GM21717 (cell line): Measurements from ENCODE around the gene DGCR2.

Experiments used
- ATAC-seq: cut with Tn5 transposase; IDR thresholded peaks from one replicate; pipeline ENCODE4 v1.9.1; 2021; ENCODE audit warnings: mild to moderate bottlenecking, moderate library complexity; ENCODE audit not compliant: unreplicated experiment

Gene DGCR2

GRCh38 chr22:19110064-19110458 lies 12.2 kb downstream of the DGCR2 start:
- ATAC-seq = no peak

- peak; percentile 81 for ATAC-seq
Observed at GRCh38 chr22:19109198-19110063, 12.8 kb downstream of the DGCR2 start.

- ATAC-seq = no peak
Observed at GRCh38 chr22:19108807-19109197, 13.4 kb downstream of the DGCR2 start.

GRCh38 chr22:19107730-19108074 lies 14.5 kb downstream of the DGCR2 start:
- no peak for ATAC-seq

GRCh38 chr22:19106886-19107729 lies 15.1 kb downstream of the DGCR2 start:
- ATAC-seq = no peak

GRCh38 chr22:19105867-19106802 lies 16.1 kb downstream of the DGCR2 start:
- ATAC-seq = no peak

- ATAC-seq = no peak
Observed at GRCh38 chr22:19105456-19105855, 16.8 kb downstream of the DGCR2 start.

- no peak for ATAC-seq
Observed at GRCh38 chr22:19103880-19104821, 18.1 kb downstream of the DGCR2 start.

- no peak for ATAC-seq
Observed at GRCh38 chr22:19098157-19098556, 24.1 kb downstream of the DGCR2 start.

- ATAC-seq = no peak
Observed at GRCh38 chr22:19097518-19097917, 24.7 kb downstream of the DGCR2 start.

GRCh38 chr22:19096555-19096954 lies 25.7 kb downstream of the DGCR2 start:
- ATAC-seq = no peak

GRCh38 chr22:19094393-19094997 lies 27.7 kb downstream of the DGCR2 start:
- no peak for ATAC-seq

GRCh38 chr22:19092725-19093124 lies 29.5 kb downstream of the DGCR2 start:
- ATAC-seq = no peak

- no peak for ATAC-seq
Observed at GRCh38 chr22:19090586-19091127, 31.6 kb downstream of the DGCR2 start.

GRCh38 chr22:19090183-19090582 lies 32.0 kb downstream of the DGCR2 start:
- ATAC-seq = no peak

- ATAC-seq = no peak
Observed at GRCh38 chr22:19088866-19089595, 33.2 kb downstream of the DGCR2 start.

GRCh38 chr22:19086896-19087295 lies 35.3 kb downstream of the DGCR2 start:
- ATAC-seq = no peak

- ATAC-seq = no peak
Observed at GRCh38 chr22:19086417-19086816, 35.8 kb downstream of the DGCR2 start.
